GM19455 (cell line): ENCODE data around the gene PPP6R1.

ENCODE experiments used
- ATAC-seq: cut with Tn5 transposase; IDR thresholded peaks from one replicate; pipeline ENCODE4 v1.9.1; 2021; ENCODE audit not compliant: unreplicated experiment

The PPP6R1 gene

DNA sequence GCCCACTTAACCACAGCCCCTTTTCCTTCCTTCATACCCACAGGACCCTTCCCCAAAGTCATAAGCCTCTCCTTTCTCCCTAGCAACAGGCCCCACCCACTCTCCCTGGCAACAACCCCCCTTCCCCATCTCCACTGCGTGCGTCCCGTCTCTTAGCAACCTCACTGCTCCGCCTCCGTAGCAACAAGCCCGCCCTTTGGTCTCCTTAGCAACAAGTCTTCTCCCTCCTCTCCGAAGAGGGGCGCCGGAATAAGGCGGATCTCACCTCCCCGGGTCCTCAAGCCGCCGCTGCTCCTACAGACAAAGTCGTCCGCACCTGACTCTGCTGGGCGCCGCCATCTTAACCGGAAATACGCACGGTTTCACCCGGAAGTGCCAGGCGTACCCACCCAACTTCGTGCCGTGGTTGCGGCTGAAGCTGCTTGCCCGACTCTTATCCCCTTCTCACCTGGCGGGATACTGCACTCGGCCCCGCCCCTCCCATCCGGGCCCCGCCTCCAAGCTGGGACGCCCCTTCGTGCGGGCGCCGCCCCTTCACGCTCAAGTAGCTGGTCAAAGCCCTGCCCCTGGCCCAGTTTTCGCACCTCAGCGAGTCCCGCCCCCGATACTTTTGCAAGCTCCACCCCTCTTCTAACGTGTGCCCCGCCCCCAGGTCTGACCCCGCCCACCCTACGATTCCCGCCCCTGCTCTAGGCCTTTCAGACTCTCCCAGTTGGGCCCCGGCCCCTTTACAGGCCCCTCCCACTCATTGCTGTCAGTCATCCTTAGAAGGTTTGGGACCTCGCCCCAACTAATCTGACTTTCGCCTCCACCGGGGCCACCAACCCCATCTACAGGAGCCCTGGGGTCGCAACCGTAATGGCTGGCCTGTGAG, 21.2 kb upstream of the PPP6R1 start, which contains the start of gene HSPBP1:
Gene HSPBP1, minus strand, starts transcription at position 341 of the 874 bp plus-strand sequence. CDS start 502 bp downstream, outside the sequence.
- peak; percentile 51 for ATAC-seq

DNA sequence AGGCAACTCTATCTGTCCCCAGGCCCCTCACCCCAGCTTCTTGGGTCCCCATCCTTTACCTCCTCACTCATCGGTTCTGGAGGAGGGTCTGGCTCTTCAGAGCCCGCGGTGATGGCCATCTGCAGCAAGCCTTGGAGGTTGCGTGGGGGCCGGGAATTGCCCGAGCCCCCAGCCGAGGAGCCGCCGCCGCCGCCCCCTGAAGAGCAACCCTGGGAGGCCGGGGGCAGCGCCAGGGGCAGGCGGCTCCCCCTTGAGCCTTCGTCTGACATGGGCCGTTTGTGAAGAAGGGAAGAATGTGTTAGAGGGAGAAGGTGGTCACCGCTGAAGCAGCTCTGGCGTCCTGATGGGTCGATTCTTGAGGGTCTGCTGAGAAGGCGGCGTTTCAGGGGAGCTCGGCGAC, 20.5 kb upstream of the PPP6R1 start:
- ATAC-seq, result no peak

DNA sequence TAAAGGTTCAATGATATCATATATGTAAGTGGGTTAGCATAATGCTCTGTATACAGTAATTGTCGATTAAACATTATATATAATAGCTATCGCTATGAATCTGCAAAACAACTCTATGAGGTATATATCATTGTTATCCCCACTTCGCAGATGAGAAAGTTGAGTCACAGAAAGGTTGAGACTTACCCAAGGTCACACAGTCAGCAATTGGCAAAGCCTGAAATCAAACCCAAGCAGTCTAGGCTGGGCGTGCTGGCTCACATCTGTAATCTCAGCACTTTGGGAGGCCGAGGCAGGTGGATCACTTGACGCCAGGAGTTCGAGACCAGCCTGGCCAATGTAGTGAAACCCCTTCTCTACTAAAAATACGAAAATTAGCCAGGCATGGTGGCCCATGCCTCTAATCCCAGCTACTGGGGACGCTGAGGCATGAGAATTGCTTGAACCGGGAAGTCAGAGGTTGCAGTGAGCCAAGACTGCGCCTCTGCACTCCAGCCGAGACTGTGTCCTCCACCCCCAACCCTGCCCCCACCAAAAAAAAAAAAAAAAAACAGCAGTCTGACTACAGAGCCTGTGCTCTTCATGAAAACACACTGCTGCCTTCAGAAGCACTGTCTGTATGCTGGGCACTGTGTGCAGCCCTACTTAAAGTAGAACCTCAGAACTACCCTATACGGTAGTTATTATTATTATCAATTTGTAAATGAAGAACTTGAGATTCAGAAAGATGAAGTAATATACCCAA, 19.7 kb upstream of the PPP6R1 start:
- no peak for ATAC-seq

DNA sequence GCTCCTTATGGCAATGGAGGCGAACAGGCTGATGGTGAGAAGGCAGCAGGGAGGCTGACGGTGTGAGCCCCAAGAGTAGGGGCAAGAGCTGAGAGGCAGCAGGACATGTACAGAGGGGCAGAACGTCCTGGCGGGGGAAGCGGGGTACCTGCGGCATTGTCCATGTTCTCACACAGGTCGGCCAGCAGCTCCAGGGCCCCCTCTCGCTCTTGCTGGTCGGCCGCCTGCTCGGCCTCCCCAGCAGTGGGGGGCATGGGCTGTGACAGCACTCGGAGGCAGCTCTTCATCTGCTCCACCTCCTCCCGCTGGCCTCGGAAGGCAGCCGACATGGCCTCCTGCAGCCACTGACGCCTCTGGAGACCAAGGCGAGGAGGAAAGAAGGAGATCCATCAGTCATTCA, 18.7 kb upstream of the PPP6R1 start:
- ATAC-seq, result no peak

DNA sequence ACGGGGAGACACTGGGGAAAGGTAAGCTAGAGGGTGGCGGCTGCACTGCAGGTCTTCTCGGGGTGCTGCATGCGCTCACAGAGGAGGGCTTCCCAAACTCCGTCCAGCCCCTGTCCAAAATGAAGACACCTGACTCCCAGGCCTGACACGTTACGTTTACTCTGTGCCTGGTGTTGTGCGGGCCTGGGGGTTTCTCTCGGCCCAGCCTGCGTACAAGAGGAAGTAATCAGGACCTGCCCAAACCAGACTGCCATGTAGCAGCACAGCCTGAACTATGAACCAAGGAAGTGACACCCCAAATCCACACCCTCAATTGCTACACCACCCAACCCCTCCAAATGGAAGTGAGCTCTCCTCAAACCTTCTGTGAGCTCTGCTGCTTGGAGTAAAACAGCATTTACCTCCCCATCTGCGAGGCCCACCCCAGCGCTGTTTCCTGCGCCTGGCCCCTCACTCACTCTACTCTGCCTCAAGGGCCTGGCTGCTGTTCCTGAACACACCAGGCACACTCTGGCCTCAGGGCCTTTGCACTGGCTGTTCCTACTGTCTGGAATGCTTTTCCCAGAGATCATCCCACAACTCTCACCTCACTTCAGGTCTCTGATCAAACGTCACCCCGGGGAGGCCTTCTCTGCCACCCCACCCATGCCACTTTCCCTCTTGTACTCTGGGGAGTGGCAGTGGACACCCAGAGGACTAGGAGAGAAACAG, 18.1 kb upstream of the PPP6R1 start:
- peak; percentile 12 for ATAC-seq

DNA sequence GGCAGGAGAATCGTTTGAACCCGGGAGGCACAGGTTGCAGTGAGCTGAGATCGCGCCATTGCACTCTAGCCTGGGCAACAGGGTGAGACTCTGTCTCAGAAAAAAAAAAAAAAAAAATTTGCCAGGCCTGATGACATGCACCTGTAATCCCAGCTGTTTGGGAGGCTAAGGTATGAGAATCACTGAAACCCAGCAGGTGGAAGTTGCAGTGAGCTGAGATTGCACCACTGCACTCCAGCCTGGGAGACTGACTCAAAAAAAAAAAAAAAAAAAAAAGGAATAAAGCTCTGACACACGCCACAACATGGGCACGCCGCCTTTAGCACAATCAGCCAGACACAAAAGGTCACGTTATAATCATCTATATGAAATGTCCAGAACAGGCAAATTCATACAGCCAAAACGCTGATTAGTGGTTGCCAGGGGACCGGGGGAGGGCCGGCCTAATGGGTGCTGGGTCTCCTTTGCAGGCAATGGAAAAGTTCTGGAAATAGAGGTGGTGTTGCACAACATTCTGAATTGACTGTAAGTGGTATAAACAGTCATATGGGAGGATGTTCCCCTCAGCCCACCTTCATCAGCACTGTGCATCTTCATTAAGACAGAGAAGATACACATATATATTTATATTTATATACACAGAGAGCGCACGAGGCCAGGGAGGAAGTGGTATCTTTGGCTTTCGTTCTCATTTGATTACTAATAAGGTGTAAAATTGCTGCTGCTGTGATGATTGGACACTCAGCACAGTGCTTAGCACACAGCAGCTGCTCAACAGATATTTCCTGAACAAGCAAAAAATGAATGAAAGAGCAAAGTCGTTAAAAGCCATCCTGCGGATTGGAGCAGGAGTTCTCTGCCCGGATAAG, 17.3 kb upstream of the PPP6R1 start:
- peak; percentile 49 for ATAC-seq

DNA sequence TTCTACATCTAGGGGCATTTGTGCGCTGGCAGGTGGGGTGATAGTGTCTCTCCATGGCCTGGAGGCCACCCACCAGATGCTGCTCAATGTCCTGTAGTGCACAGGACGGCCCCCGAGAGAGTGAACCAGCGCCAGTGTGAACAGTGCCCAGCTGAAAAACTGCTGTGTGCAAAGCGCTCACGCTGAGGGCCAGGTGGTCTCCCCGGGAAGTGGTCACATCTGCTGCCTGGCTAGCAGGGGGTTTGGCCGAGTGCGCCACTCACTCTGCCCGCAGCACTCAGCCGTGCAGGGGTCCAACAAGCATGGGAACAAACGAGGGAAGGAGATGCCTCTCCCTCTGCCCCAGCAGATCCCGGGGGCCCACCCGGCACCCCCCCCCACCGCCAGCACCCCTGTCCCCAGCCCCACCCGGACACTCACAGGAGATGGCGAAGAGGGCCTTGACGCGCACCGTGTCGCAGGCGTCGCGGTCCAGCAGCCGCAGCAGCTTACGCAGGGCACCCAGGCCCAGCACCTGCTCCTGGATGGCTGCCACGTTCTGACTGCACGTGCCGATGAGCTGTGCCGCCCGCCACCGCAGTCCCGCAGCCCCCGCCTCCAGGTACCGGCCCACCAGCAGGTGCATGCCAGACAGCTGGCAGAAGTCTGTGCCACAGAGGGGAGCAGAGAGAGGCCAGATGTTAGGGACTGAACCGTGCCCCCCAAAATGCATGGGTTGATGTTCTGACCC, 15.3 kb upstream of the PPP6R1 start:
- no peak for ATAC-seq

DNA sequence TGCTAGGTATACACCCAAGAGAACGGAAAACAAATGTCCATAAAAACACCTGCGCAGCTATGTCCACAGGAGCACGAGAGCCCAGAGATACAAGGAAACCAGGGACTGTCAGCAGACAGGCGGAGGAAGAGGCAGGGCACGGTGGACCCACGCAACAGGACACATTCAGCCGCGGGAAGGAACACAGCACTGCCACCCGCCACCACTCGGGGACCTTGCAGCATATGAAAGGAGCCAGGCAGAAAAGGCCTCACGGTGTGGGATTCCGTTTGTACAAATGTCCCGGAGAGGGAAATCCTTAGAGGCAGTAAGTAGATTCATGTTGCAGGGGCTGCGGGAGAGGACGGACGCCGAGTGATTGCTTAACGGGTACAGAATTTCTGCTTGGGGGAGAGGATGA, 13.3 kb upstream of the PPP6R1 start:
- ATAC-seq, result no peak

DNA sequence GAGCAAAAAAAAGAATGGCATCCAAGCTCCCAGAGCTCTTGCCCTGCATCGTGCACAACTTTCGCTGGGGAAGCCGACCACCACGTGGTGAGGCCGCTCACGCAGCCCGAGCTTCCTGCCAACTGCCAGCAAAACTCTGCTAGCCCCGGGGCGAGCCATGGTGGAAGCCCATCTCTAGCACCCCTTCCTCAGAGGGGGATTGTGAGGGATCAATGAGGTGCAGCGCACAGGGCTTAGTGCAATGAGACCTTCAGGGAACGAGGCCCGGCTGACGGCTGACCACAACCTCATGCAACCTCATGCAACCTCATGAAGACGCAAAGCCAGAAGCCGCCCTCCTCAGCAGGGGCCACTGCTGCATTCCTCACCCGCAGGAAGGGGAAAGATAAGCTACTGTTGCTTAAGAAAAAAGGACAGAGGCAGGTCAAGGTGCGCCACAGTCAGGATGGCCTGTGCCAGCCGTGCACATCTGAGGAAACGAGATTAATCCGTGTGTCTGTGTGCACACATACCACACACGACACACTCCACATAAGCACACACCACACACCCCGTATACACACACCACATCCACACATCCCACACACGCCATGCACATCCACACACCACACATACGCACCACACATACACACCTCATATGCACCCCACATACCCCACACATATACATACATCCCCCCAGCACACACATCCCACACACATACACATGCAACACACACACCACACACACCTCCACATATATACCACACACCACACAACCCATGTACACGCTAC, 11.5 kb upstream of the PPP6R1 start:
- no peak for ATAC-seq

DNA sequence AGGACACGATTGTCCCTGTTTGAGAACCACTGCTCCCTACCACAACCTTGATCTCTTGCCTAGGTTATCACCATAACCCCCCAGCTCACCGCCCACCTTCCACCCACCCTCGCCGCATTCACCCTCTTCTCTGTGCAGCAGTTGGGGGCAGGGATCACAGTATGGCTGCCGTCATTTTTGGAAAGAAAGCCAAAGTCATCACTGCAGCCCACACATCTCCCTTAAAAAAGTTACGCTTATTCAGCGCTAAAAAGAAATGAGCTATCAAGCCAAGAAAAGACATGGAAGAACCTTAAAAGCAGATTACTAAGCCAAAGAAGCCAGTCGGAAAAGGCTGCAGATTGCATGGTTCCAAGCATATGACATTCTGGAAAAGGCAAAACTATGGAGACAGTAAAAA, 10.5 kb upstream of the PPP6R1 start:
- ATAC-seq, result no peak

DNA sequence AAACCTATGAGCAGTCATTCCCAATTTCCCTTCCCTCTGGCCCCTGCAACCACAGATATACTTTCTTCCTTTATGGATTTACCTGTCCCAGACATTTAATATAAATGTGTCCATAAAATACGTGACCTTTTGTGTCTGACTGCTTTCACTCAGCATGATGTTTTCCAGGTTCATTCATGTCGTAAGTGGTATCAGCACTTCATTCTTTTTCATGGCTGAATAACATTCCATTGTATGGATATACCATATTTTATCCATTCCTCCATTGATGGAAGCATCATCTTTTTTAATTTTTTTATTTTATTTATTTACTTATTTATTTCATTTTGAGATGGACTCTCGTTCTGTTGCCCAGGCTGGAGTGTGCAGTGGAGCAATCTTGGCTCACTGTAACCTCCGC, 8.0 kb upstream of the PPP6R1 start:
- no peak for ATAC-seq

DNA sequence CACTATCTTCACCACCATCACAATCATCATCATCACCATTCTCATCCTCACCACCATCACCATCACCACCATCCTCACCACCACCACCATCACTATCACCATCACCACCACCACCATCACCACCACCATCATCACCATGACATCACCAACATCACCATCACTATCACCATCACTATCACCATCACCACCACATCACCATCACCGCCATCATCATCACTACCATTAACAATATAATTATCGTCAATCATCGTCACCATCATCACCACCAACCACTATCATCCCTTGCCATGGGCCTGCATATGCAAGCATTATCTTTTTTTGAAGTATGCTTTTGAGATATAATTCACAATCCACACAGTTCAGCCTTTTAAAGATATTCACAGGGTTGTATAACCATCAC, 7.6 kb upstream of the PPP6R1 start:
- ATAC-seq, result no peak

DNA sequence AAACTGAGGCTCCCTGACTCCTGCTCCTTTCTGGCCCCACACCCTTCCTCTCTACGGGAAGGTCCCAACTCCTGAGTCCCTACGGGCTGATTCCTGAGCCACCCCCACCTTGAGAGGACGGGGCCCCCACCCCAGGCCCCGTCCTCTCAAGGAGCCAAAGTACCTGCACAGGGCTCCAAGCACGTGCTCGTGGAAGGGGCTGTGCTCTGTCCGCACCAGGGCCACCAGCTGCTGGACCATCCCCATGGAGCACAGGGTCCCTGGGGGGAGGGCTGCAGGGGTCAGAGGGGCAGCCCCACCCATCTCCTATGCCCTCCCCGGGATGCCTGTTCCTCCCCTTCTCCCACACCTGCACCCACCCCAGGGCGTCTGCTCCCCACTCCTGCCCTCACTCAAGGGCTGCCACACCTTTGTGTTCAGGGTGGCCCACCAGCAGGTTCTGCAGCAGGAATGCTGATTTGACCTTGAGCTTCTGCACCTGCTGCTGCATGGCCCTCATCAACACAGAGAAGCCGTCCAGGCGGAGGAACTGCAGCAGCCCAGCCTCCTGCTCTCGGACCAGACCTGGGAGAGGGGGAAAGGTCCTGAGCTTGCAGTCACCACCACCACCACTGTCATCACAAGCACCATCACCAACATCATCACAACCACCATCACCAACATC, 7.0 kb upstream of the PPP6R1 start:
- no peak for ATAC-seq

DNA sequence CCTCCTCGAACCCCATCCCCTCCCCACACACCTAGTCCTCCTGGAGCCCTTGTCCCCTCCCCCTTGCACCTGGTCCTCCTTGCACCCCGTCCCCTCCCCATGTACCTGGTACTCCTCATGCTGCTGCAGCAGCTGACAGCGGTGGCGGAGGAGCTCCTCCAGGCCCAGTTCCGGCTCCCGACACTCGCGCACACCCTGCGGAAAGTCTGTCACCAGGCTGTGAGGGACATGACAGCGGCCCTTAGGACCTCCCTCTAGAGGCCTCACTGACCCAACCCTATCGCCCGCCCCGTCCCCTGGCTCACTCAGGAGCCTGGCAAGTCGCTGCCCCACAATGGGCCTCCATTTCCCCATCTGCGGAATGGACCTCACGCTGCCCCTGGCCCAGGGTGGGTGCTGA, 6.4 kb upstream of the PPP6R1 start:
- ATAC-seq, result no peak

DNA sequence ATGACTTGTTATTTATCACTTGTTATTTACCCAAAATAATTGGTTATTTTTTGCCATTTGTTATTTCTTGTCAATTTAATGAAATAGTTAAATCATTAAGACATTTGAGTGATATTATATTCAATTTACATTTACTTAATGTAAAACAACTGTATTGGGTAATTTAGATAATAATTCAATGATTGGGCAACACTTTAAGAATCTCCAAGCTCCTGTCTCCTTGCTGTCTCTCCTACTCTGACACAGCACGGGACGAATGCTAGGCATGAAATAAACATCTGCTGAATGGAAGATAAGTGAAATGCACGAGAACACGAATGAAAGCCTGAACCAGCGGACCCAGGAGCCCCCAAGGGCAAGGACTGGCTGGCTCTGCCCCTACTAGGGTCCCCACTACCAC, 5.7 kb upstream of the PPP6R1 start:
- no peak for ATAC-seq

DNA sequence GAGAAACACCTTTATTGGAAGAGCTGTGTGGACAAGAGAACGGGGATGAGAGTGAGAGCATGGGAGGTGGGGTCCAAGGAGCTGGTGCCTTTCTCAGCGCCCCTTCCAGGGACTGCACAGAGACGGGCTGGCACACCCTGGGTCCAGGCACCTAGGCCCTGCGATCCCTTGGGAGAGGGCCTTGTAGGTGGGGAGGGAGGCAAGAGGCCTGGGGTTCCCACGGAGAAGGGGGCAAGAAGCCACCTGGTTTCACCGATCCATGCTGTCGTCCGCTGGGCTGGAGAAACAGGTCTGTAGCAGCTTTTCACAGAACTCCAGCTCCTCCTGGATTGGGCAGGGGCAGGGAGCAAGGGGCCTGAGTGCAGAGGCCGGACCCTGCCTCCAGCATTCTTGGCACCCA, 3.5 kb upstream of the PPP6R1 start:
- no peak for ATAC-seq

DNA sequence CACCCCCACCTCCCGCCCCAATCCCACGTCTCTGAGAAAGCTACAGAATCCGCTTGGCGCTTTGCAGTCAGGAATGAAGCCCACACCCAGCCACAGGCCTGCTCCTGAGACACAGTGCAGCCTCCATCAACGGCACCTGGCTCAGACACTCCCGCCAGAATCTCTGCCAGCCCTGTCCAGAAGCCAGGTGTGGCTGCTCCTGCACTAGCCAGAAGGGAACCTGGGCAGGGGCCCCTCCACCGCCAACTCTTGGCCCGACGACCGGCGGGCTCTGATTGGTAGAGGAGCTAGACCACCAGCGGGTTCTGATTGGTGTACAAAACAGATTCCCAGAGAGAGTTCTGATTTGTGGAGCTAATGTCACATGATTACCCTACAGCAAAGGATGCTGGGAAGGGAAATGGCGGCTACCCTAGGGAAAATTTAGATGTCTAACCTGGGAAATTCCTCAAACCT, 2.9 kb upstream of the PPP6R1 start:
- ATAC-seq, result no peak

DNA sequence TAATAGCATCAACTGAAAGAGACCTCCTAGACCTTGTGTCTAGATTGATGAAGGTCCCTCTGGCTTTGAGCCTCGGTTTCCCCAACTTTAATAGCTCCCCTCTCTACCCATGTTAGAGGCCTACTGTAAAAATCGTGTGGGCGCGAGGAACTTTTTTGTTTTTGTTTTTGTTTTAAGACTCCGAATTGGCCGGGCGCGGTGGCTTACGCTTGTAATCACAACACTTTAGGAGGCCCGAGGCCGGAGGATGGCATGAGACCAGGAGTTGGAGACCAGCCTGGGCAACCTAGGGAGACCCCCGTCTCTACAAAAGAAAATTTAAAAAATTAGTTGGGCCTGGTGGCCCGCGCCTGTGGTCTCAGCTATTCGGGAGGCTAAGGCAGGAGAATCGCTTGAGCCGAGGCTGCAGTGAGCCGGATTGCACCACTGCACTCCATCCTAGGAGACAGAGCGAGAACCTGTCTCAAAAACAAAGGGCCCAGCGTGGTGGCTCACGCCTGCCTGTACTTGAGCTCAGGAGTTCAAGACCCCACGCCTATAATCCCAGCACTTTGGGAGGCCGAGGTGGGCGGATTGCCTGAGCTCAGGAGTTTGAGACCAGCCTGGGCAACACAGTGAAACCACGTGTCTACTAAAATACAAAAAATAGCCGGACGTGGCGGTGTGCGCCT, 858 bp upstream of the PPP6R1 start:
- ATAC-seq, result no peak
